Stimulated activated effector memory CD8-positive, alpha-beta T cell treated with anti-CD3 and anti-CD28 coated beads, Interleukin-12 subunit alpha, Interleukin-12 subunit beta, amount 100 ng/mL, for 72 hours (primary cell): ENCODE measurements around the gene COG1.

Source experiments
- ATAC-seq: fragments of 150-1000 bp; cut with Tn5 transposase; 2 replicates; pipeline ENCODE4 v1.10.0; 2021
- DNase-seq, 2 donors: peaks; one replicate each; pipeline ENCODE4 v3.0.0; 2021 to 2022; ENCODE audit warnings: low spot score in 2 of 2
- H3K27ac Mint-ChIP-seq: one replicate; pipeline ENCODE4 v1.8.0; 2022; ENCODE audit warnings: mild to moderate bottlenecking, mixed read lengths
- H3K36me3 Mint-ChIP-seq: one replicate; pipeline ENCODE4 v1.8.0; 2022; ENCODE audit warnings: mild to moderate bottlenecking, mixed read lengths
- H3K4me1 Mint-ChIP-seq: one replicate; pipeline ENCODE4 v1.8.0; 2022; ENCODE audit warnings: mixed read lengths
- H3K4me3 Mint-ChIP-seq: one replicate; pipeline ENCODE4 v1.8.0; 2022; ENCODE audit warnings: mild to moderate bottlenecking, mixed read lengths
- H3K9me3 Mint-ChIP-seq: one replicate; pipeline ENCODE4 v1.8.0; 2022; ENCODE audit warnings: mixed read lengths

Gene COG1

GRCh38 chr17:73188011-73188410, 4.8 kb upstream of the COG1 start:
- H3K4me3 Mint-ChIP-seq = no peak overlapping the region
- no peaks in the 10 kb centered on the region for H3K36me3 Mint-ChIP-seq
- ATAC-seq = no peak
- H3K9me3 Mint-ChIP-seq = no peaks in the 10 kb centered on the region
- no peak for DNase-seq
- H3K4me1 Mint-ChIP-seq = peaks cover 5% of the 10 kb centered on the region
- no peak overlapping the region for H3K27ac Mint-ChIP-seq

- H3K27ac Mint-ChIP-seq = no peak overlapping the region
- DNase-seq (no peak), ATAC-seq (no peak)
- H3K36me3 Mint-ChIP-seq = peaks cover 3% of the 10 kb centered on the region
- H3K9me3 Mint-ChIP-seq = no peaks in the 10 kb centered on the region
- peaks cover 12% of the 10 kb centered on the region for H3K4me1 Mint-ChIP-seq
- no peak overlapping the region for H3K4me3 Mint-ChIP-seq
Measured at GRCh38 chr17:73189417-73190099, 3.3 kb upstream of the COG1 start.

- H3K4me3 Mint-ChIP-seq = peak overlapping the region; percentile 84
- ATAC-seq (peak; percentile 42), DNase-seq (peak; percentile 29 to 74)
- H3K27ac Mint-ChIP-seq = peak overlapping the region; percentile 93
- H3K4me1 Mint-ChIP-seq = peaks cover 12% of the 10 kb centered on the region
- H3K9me3 Mint-ChIP-seq = no peaks in the 10 kb centered on the region
- H3K36me3 Mint-ChIP-seq = peaks cover 22% of the 10 kb centered on the region
Measured at GRCh38 chr17:73191443-73192205, 1.2 kb upstream of the COG1 start.

- peak; percentile 85 for ATAC-seq
- peak; percentile 58 to 88 for DNase-seq
- H3K36me3 Mint-ChIP-seq = peaks cover 29% of the 10 kb centered on the region
- H3K4me3 Mint-ChIP-seq = peak overlapping the region; percentile 84
- peaks cover 15% of the 10 kb centered on the region for H3K4me1 Mint-ChIP-seq
- no peaks in the 10 kb centered on the region for H3K9me3 Mint-ChIP-seq
- H3K27ac Mint-ChIP-seq = peak overlapping the region; percentile 93
Measured at GRCh38 chr17:73192206-73192893, 505 bp upstream of the COG1 start.

GRCh38 chr17:73194514-73195222, 1.8 kb downstream of the COG1 start:
- DNase-seq (no peak), ATAC-seq (no peak)
- Mint-ChIP-seq H3K27ac (no peak overlapping the region), H3K4me3 (peak overlapping the region; percentile 84), H3K9me3 (no peaks in the 10 kb centered on the region), H3K36me3 (peaks cover 53% of the 10 kb centered on the region), H3K4me1 (peaks cover 24% of the 10 kb centered on the region)

GRCh38 chr17:73196500-73196899, 3.6 kb downstream of the COG1 start:
- H3K36me3 Mint-ChIP-seq = peaks cover 71% of the 10 kb centered on the region
- no peak overlapping the region for H3K4me3 Mint-ChIP-seq

GRCh38 chr17:73197161-73197560, 4.3 kb downstream of the COG1 start:
- Mint-ChIP-seq H3K4me1 (peaks cover 19% of the 10 kb centered on the region), H3K36me3 (peaks cover 78% of the 10 kb centered on the region), H3K9me3 (no peaks in the 10 kb centered on the region), H3K27ac (peak overlapping the region; percentile 73), H3K4me3 (no peak overlapping the region)
- ATAC-seq (no peak), DNase-seq (no peak)

More at GRCh38 chr17:73196500-73196899, 3.6 kb downstream of the COG1 start:
- peaks cover 20% of the 10 kb centered on the region for H3K4me1 Mint-ChIP-seq
- ATAC-seq (no peak), DNase-seq (no peak)
- H3K27ac Mint-ChIP-seq = peak overlapping the region; percentile 73
- H3K9me3 Mint-ChIP-seq = no peaks in the 10 kb centered on the region

- H3K27ac Mint-ChIP-seq = peak overlapping the region; percentile 23
- ATAC-seq = no peak
Measured at GRCh38 chr17:73198201-73198929, 5.5 kb downstream of the COG1 start.

GRCh38 chr17:73198930-73199260, 6.0 kb downstream of the COG1 start:
- H3K4me1 Mint-ChIP-seq = peaks cover 13% of the 10 kb centered on the region
- ATAC-seq (no peak), DNase-seq (no peak)
- H3K9me3 Mint-ChIP-seq = no peaks in the 10 kb centered on the region
- no peak overlapping the region for H3K27ac Mint-ChIP-seq
- H3K36me3 Mint-ChIP-seq = peaks cover 95% of the 10 kb centered on the region
- H3K4me3 Mint-ChIP-seq = no peak overlapping the region

More at GRCh38 chr17:73198201-73198929, 5.5 kb downstream of the COG1 start:
- Mint-ChIP-seq H3K4me3 (no peak overlapping the region), H3K36me3 (peaks cover 90% of the 10 kb centered on the region), H3K4me1 (peaks cover 18% of the 10 kb centered on the region), H3K9me3 (no peaks in the 10 kb centered on the region)
- DNase-seq = no peak

- DNase-seq (no peak), ATAC-seq (no peak)
- peaks cover 12% of the 10 kb centered on the region for H3K4me1 Mint-ChIP-seq
- H3K36me3 Mint-ChIP-seq = peaks cover 98% of the 10 kb centered on the region
- no peak overlapping the region for H3K27ac Mint-ChIP-seq
- no peak overlapping the region for H3K4me3 Mint-ChIP-seq
- H3K9me3 Mint-ChIP-seq = no peaks in the 10 kb centered on the region
Measured at GRCh38 chr17:73199751-73200317, 7.0 kb downstream of the COG1 start.

- Mint-ChIP-seq H3K36me3 (peaks cover 98% of the 10 kb centered on the region), H3K27ac (no peak overlapping the region), H3K4me1 (peaks cover 12% of the 10 kb centered on the region), H3K9me3 (no peaks in the 10 kb centered on the region), H3K4me3 (no peak overlapping the region)
- no peak for ATAC-seq
- DNase-seq = no peak
Measured at GRCh38 chr17:73200476-73200875, 7.6 kb downstream of the COG1 start.

GRCh38 chr17:73201215-73202069, 8.6 kb downstream of the COG1 start:
- DNase-seq (no peak), ATAC-seq (no peak)
- Mint-ChIP-seq H3K4me1 (peaks cover 12% of the 10 kb centered on the region), H3K4me3 (no peak overlapping the region), H3K36me3 (peaks cover 100% of the 10 kb centered on the region), H3K27ac (peak overlapping the region; percentile 23), H3K9me3 (no peaks in the 10 kb centered on the region)

GRCh38 chr17:73203135-73203787, 10.4 kb downstream of the COG1 start:
- no peak for ATAC-seq
- peaks cover 100% of the 10 kb centered on the region for H3K36me3 Mint-ChIP-seq
- peak overlapping the region; percentile 87 for H3K27ac Mint-ChIP-seq
- no peaks in the 10 kb centered on the region for H3K9me3 Mint-ChIP-seq
- DNase-seq = no peak
- H3K4me3 Mint-ChIP-seq = no peak overlapping the region
- peaks cover under 1% of the 10 kb centered on the region for H3K4me1 Mint-ChIP-seq
